ENCODE data around the gene PDXK.
A peak's percentile ranks its signal among the peaks of the same experiment; 100 is the strongest.

The PDXK gene

DNA sequence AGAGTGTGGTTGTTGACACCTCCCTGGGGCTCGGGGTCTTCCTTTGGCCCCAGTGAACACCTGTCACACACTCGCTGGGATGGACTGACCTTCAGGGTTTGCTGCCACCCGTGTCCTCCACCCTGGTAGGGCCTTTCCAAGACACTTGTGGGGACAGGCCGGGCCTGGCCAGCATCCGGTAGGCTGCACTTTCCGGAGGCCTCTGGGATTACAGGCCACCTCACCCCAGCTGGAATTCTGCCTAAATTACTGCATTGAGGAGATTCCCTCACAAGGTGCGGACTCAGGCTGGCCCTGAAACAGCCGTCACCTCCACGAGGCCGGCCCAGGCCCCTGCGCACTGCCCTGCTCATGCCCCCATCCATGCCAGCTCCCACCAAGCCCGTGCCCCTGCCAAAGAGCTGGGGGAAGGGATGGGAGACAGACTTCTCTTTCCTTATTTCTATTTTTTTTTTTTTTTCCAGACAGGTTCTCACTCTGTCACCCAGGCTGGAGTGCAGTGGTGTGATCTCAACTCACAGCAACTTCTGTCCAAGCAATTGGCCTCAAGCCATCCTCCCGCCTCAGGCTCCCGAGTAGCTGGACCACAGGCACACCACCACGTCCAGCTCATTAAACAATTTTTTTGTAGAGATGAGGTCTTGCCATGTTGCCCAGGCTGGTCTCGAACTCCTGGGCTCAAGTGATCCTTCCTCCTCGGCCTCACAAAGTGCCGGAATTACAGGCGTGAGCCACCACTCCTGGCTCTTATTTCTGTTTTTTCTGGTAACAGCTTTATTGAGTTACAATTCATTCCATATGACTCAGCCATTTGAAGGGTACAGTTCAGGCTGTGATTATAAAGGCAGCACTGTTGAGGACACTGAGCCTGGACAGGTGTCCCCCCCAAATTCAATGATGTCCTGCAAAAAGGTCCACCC lies 45.9 kb downstream of the PDXK start:
- DNase-seq, result no peak

GRCh38 chr21:43766734-43767497 lies 48.0 kb downstream of the PDXK start:
- DNase-seq, result no peak

GRCh38 chr21:43767498-43767983 lies 48.6 kb downstream of the PDXK start:
- DNase-seq, result no peak

- DNase-seq, result no peak
Observed at GRCh38 chr21:43767984-43768867, 49.3 kb downstream of the PDXK start.

DNA sequence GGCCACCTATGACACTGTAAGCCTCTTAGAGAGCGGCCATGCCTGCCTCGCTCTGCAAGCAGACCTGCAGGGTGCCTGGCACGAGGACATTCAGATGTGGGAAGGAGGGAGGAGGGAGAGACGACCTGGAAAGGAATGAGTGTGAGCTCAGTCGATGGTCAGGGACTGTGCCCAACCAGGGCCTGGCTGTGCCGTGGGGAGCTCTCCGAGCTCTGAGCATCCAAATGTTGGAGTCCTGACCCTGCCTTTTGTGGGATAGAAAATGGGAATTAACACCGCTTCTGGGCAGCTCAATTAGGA lies 49.9 kb downstream of the PDXK start:
- DNase-seq, result no peak

GRCh38 chr21:43769325-43769958 lies 50.5 kb downstream of the PDXK start:
- DNase-seq, result no peak

DNA sequence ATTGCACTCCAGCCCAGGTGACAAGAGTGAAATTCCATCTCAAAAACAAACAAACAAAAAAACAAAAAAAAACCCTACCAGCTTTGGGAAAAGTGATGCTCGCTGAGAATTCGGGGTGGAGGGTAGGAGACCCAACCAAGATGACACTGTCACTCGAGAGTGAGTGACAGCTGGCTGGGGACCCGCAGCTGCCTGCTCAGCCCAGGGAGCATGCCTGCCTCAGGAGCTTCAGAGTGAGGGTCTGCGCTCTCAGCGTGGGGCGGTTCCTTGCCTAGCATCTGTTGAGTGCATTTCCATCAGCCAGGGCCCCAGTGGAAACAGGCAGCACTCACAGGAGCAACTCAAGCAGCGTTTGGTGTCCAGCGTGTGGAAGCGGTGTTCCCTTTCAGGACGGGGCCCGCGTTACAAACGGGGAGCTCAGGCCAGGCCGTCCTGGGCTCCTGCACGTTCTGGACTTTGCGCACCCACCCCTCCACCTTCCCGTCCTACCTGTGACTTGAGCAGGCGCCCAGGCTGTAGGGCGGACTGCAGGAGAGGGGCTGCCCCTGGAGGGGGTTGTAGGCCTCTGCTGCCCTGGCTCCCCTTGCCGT lies 51.2 kb downstream of the PDXK start:
- no peak for DNase-seq

DNA sequence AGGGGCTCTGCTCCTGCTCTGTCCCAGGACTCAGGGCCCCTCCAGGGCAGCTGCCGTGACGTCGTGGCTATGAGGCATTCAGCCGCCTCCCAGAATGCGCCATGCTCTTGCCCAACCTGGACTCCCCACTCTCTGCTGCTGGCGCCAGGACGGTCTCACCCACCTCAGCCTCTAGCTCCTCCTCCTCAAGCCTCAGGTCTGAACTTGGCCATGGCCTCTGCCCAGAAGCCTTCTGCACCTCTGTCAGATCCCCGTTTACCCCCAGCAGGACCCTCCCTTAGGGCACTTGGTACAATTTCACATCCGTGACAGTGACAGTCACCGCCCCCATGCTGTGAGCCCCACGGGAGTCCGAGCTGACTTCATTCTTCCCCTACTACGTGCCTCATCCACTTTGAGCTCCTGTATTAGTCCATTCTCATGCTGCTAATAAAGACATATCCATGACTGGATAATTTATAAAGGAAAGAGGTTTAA lies 52.3 kb downstream of the PDXK start:
- DNase-seq, result no peak

DNA sequence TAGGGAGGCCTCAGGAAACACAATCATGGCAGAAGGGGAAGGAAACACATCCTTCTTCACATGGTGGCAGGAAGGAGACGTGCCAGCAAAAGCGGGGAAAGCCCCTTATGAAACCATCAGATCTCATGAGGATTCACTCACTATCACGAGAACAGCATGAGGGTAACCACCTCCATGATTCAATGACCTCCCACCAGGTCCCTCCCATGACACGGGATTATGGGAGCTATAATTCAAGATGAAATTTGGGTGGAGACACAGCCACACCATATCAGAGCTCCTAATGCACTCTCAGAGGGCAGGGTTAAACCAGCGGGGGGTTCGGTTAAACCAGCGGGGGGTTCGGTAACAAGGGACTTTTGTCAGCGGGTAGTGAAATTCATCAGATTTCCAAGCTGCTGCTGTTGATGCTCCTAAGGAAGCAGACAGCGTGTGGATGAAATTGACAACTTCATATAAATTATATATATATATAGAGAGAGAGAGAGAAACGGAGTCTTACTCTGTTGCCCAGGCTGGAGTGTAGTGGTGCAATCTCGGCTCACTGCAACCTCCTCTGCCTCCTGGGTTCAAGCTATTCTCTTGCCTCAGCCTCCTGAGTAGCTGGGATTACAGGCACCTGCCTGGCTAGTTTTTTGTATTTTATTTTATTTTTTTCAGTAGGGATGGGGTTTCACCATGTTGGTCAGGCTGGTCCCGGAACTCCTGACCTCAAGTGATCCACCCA lies 52.9 kb downstream of the PDXK start:
- DNase-seq, result no peak

DNA sequence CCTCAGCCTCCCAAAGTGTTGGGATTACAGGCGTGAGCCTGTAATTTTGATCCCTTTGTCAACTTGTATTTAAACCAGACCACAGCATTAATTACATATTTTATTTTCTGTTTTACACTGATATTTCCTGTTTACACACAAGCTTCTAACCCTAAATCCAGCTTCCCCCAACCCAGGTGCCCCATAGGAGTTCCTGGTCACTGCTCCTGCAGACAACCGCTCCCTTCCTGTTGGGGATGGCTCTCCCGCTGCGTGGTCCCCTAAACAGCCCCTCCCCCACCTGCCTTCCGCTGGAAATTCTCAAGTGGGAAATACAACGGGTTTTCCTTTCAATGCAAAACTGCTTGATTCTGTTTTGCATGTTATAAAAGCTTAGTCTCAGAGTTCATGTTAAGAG lies 53.5 kb downstream of the PDXK start:
- DNase-seq, result no peak

DNA sequence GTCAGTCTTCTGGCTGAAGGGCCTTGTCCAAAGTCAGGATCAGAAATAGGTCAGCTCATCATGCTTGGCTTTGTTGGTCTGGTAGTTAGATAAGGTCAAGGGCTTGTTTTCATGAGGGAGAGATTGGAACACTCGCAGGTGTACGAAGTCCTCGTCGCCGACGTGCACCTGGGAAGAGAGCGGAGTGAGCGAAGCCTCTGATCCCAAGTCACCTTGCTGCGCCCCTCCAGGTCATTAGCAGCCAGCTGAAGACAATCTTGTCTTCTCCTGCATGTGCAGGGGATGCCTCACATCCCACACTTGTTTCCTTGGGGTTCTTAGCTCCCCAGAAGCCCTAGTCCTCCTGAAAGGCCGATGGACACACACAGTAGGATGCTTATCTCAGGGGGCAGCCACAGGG lies 55.2 kb downstream of the PDXK start:
- no peak for DNase-seq

DNA sequence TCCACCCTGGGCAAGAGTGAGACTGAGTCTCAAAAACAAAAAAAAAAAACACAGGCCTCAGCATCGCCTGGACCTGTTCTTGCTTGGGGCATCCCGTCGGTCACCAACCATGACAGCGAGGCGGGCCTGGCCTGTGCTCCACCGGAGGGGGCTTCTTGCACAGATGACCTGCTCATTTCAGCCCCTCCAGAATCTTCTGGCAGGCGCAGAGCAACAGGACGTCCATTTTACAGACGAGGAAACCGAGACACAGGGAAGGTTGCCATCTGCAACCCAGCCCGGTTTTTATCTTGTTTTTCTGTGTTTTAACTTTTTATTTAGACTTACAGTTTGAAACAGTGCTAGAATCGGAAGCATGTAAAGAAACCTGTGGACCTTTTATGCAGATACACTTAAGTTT lies 56.3 kb downstream of the PDXK start:
- no peak for DNase-seq

GRCh38 chr21:43775795-43776430 lies 57.0 kb downstream of the PDXK start, which contains the start of gene CSTB:
Gene CSTB (minus strand): TSS chr21:43776308. CDS start chr21:43776269, 39 bp downstream.
- peak; percentile 92 for DNase-seq

DNA sequence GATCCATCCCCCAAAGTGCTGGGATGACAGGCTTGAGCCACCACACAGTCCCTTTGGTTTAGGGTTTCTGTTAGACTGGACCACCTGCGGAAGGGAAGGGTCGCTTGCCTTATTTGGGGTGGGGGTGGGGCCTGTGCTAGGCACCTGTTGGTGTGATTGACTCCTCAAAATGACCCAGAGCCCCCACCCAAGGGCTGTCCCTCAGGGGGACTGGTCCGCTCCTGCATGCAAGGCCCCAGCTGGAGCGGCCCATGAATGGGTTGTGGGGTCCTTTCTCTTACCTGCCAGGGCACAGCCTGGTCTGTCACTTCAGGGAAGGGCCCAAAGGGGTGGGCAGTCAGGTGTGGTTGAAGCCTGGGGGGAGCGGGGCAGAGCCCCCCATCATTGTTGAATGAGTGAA lies 59.0 kb downstream of the PDXK start:
- no peak for DNase-seq

- DNase-seq, result no peak
Observed at GRCh38 chr21:43778469-43779335, 59.8 kb downstream of the PDXK start.

DNA sequence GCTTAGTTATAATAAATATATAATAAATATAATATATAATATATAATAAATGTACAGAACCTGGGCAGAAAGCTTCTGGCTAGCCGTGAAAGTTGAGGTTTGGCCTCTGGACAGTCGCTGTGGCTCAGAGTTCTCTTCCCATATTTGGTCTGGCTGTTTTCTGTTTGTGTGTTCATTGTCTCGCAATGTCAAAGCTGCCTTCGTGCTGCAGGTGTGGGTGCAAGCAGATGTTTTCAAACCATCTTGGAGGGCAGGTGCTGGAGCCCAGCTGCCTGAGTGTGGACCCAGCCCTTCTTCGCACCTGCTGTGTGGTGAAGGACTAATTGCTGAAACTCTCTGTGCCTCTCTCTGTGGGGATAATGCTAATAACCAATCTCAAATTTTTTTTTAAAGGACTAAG lies 60.7 kb downstream of the PDXK start:
- no peak for DNase-seq

DNA sequence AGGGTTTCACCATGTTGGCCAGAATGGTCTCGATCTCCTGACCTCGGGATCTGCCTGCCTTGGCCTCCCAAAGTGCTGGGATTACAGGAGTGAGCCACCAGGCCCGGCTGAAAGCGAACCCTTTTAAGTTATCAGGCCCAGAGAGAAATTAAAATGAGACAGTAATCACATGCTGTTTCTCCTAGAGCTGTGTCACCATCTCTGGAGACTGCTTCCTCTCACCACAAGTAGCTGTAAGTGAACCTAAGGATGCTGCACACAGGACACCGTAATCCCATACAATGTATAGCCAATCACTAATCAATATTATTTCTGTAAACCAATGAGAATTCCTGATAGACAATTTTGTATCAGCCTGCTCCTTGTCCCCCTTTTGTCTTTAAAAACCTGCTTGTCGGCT lies 62.9 kb downstream of the PDXK start:
- DNase-seq, result no peak

DNA sequence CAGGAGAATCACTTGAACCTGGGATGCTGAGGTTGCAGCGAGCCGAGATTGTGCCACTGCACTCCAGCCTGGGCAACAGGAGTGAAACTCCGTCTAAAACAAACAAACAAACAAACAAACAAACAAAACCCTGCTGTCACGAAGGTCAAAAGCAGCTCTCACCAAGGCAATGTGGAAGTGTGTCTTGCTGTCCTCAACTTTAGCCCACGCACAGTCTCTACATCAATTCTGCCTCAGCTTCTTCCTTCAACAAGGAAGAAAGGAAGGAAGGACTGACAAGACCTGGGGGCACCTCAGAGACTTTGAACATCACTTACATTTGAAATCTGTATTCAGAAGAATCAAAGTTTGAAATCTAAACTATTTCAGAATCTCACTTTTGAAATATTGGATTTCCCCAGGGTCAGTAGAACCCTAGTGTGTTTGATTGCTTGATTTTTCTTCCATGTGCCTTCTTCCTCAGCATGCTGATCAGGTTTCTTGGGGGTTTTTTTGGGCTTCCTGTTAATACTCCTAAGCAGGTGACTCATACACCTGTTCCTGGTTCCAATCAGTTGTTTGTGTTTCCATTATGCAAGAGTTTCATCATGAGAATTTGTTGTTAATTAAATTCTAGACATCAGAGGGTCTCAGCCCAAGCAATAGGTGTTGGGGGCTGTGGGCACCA lies 63.6 kb downstream of the PDXK start:
- no peak for DNase-seq

DNA sequence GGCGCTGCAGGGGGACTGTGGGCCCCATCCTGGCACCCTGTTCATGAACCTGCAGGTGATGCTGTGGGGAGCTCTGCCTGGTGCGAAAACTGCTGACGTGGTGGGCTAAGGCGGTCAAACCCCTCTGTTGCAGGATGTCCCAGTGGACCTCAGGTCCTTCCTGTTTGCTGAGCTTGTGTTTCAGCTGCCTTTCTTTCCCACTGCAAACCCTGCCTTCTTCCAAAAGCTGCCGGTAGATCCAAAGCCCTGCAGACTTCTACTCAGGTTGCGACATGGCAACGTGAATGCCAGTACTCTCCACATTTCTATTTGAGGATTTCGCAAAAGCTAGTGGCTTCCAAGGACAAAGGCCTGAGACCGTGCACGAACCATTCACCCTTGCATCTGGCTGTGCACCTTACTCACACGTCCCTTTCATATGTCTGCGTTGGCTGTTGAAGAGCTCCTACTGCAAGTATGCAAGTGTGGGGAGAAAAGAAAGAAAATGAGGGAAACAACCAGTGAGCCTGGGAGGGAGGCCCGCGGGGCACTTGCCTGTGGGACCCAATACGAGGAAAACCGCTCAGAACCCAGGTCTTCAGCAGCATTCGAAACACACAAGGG lies 64.3 kb downstream of the PDXK start:
- DNase-seq, result no peak
